Mesothelial cell of epicardium (in vitro differentiated cells): ENCODE results near the gene GATAD2A. TPM values are rescaled to one million over a fixed set of nuclear protein-coding genes. Genes with fewer than 3 reads are reported as not detected.

Experiments
- DNase-seq, 2 experiments: peaks; one replicate each; pipeline ENCODE4 v3.0.0; 2021; ENCODE audit warnings: low spot score in 2 of 2; ENCODE audit not compliant: unreplicated experiment in 2 of 2
- H3K27ac Mint-ChIP-seq: 2 replicates; pipeline ENCODE4 v1.8.0; 2021; ENCODE audit warnings: mixed read lengths
- H3K27me3 Mint-ChIP-seq: 2 replicates; pipeline ENCODE4 v1.8.0; 2021; ENCODE audit warnings: low read depth, mixed read lengths
- H3K36me3 Mint-ChIP-seq: 2 replicates; pipeline ENCODE4 v1.8.0; 2021; ENCODE audit warnings: mixed read lengths
- H3K4me1 Mint-ChIP-seq: 2 replicates; pipeline ENCODE4 v1.8.0; 2021; ENCODE audit warnings: mixed read lengths
- H3K4me3 Mint-ChIP-seq: 2 replicates; pipeline ENCODE4 v1.8.0; 2021; ENCODE audit warnings: mild to moderate bottlenecking, moderate library complexity, mixed read lengths
- H3K9me3 Mint-ChIP-seq: 2 replicates; pipeline ENCODE4 v1.8.0; 2021; ENCODE audit warnings: mixed read lengths
- CTCF ChIP-seq: fragments of 200-600 bp; sonication (generic); IDR thresholded peaks from one replicate; pipeline ENCODE4 v1.5.0; 2021; ENCODE audit warnings: antibody characterized with exemption; ENCODE audit not compliant: unreplicated experiment
- total RNA-seq: library from RNA; stranded (reverse); gene quantifications from 3 replicates; pipeline ENCODE4 v1.2.1, GENCODE V29; 2021

Gene GATAD2A
- total RNA-seq, 1 donor from 2014 or later, result 113 TPM

GRCh38 chr19:19460761-19461265 is 55.3 kb downstream of the GATAD2A start:
- TF ChIP-seq CTCF, result no peak
- H3K27ac Mint-ChIP-seq, result peak overlapping the region; percentile 95
- peak overlapping the region; percentile 17 for H3K4me3 Mint-ChIP-seq
- DNase-seq, result no peak
- peaks cover 82% of the 10 kb centered on the region for H3K4me1 Mint-ChIP-seq
- peaks cover 7% of the 10 kb centered on the region for H3K36me3 Mint-ChIP-seq
- no peaks in the 10 kb centered on the region for H3K9me3 Mint-ChIP-seq
- H3K27me3 Mint-ChIP-seq, result no peaks in the 10 kb centered on the region

- Mint-ChIP-seq H3K9me3 (no peaks in the 10 kb centered on the region), H3K27me3 (no peaks in the 10 kb centered on the region), H3K27ac (peak overlapping the region; percentile 95), H3K4me1 (peaks cover 82% of the 10 kb centered on the region), H3K36me3 (peaks cover 12% of the 10 kb centered on the region), H3K4me3 (peak overlapping the region; percentile 24)
- DNase-seq, result no peak
- TF ChIP-seq CTCF, result no peak
Observed at GRCh38 chr19:19461306-19461670, 55.8 kb downstream of the GATAD2A start.

- Mint-ChIP-seq H3K9me3 (no peaks in the 10 kb centered on the region), H3K27me3 (no peaks in the 10 kb centered on the region), H3K4me1 (peaks cover 76% of the 10 kb centered on the region), H3K4me3 (peak overlapping the region; percentile 24), H3K27ac (peak overlapping the region; percentile 95), H3K36me3 (peaks cover 18% of the 10 kb centered on the region)
- peak in 1 of 2 experiments; percentile 63 for DNase-seq
- no peak for TF ChIP-seq CTCF
Observed at GRCh38 chr19:19461671-19462622, 56.5 kb downstream of the GATAD2A start.

- Mint-ChIP-seq H3K4me1 (peaks cover 63% of the 10 kb centered on the region), H3K36me3 (peaks cover 34% of the 10 kb centered on the region), H3K9me3 (peaks cover 14% of the 10 kb centered on the region), H3K27me3 (no peaks in the 10 kb centered on the region), H3K4me3 (no peak overlapping the region), H3K27ac (peak overlapping the region; percentile 95)
- no peak for TF ChIP-seq CTCF
- DNase-seq, result no peak
Observed at GRCh38 chr19:19463348-19464117, 58.1 kb downstream of the GATAD2A start.

GRCh38 chr19:19464339-19465098 is 59.0 kb downstream of the GATAD2A start:
- peaks cover 39% of the 10 kb centered on the region for H3K36me3 Mint-ChIP-seq

More at GRCh38 chr19:19464339-19465098, 59.0 kb downstream of the GATAD2A start:
- no peak for TF ChIP-seq CTCF
- no peak for DNase-seq
- Mint-ChIP-seq H3K9me3 (peaks cover 17% of the 10 kb centered on the region), H3K4me3 (peak overlapping the region; percentile 18), H3K27me3 (no peaks in the 10 kb centered on the region), H3K27ac (peak overlapping the region; percentile 95), H3K4me1 (peaks cover 54% of the 10 kb centered on the region)
